GM12864 (cell line): ENCODE measurements around the gene NPPB.

Source experiments
- DNase-seq: peaks from one replicate; pipeline ENCODE4 v3.0.0-alpha.2; 2011; ENCODE audit warnings: low read depth
- H3K4me3 ChIP-seq: 2 replicates; pipeline ENCODE4 v1.5.1; 2011; ENCODE audit warnings: mild to moderate bottlenecking, low read depth, low read length, control low read depth
- TF ChIP-seq, protein P1 (sequence below): IDR thresholded peaks from 2 replicates; pipeline ENCODE4 v1.5.1; 2011; ENCODE audit warnings: low read depth, mild to moderate bottlenecking, moderate library complexity, low read length, control low read depth, inconsistent platforms; ENCODE audit errors: missing control alignments

Gene NPPB

DNA sequence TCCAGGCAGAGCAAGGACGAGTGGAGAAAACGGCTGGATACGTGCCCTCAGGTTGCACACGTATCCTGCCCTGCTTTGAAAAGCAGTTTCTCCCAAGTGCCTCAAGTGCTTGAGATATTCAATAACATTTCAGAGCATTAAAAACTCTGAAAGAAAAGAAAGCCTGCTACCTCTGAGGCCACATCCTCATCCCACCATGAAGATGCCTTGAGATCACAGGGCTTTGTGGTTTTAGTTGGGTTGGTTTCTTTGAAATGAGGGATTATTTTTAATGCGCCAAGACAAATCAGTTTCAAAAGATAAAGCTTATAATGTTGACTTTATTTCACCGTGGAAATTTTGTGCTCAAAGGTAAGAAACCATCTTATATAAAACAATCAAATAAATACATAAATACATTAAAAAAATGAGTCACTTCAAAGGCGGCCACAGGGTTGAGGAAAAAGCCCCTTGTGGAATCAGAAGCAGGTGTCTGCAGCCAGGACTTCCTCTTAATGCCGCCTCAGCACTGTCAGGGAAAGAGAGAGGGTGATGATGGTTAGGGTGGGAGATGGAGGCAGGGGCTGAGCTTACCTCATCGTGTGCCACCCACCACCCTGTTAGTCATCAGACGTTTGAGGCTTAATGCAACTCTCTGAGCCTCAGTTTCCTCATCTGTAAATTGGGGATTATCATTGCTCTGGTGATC is 1.4 kb downstream of the NPPB start:
- H3K4me3 ChIP-seq = no peak overlapping the region
- no peak for DNase-seq
- TF ChIP-seq, protein P1, sequence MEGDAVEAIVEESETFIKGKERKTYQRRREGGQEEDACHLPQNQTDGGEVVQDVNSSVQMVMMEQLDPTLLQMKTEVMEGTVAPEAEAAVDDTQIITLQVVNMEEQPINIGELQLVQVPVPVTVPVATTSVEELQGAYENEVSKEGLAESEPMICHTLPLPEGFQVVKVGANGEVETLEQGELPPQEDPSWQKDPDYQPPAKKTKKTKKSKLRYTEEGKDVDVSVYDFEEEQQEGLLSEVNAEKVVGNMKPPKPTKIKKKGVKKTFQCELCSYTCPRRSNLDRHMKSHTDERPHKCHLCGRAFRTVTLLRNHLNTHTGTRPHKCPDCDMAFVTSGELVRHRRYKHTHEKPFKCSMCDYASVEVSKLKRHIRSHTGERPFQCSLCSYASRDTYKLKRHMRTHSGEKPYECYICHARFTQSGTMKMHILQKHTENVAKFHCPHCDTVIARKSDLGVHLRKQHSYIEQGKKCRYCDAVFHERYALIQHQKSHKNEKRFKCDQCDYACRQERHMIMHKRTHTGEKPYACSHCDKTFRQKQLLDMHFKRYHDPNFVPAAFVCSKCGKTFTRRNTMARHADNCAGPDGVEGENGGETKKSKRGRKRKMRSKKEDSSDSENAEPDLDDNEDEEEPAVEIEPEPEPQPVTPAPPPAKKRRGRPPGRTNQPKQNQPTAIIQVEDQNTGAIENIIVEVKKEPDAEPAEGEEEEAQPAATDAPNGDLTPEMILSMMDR = no peak

DNA sequence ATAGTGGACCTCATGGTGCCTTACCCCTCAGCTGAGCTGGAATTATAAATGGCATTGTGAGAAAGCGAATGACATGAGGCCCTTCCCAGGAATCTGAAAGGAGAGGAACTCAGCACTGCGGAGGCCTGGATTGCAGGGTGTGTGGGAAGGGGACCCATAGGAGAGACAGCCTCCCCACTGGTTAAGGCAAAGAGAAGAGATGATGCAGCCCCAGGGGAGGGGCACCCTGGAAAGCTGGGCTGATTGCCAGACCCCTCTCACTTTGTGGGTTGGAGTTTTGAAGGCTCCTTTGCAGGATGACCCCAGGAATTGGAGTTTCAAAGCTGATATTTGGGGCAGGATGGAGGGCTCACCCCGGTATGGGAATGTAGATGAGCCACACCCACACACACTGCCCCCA is 2.0 kb downstream of the NPPB start:
- DNase-seq = no peak
- H3K4me3 ChIP-seq = no peak overlapping the region
- TF ChIP-seq, protein P1 = no peak

DNA sequence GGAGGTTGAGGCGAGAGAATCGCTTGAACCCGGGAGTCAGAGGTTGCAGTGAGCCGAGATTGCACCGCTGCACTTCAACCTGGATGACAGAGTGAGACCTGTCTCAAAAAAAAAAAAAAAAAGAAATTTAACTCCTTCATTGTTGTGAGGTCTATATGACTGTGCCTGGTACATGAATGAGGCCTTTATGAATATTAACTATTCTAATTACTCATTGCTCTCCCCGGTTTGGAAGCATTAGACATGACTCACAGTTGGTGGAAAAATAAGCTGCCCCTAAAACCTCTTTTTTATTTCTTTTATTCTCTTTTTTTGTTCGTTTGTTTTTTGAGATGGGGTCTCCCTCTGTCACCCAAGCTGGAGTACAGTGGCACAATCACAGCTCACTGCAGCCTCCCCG is 3.3 kb downstream of the NPPB start:
- no peak for DNase-seq
- no peak overlapping the region for H3K4me3 ChIP-seq
- TF ChIP-seq, protein P1 = no peak

DNA sequence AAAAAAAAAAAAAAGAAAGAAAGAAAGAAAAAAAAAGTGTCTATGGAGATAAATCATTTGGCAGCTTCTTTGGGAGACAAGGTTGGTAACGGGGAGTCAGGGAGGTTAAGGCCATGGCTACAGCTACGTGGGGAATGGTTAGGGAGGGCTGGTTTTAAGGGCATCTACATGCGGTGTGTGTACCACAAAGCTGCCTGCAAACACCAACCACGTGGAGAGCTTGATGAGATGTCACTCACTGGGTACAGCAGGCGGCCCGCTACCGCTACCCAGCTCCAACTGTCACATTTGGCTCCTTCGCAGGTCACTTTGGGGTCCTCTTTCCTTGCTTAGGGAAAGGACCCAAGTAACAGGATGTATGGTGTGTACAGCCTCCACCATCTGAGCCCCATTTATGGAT is 4.2 kb downstream of the NPPB start:
- TF ChIP-seq, protein P1 = no peak
- no peak for DNase-seq
- no peak overlapping the region for H3K4me3 ChIP-seq

DNA sequence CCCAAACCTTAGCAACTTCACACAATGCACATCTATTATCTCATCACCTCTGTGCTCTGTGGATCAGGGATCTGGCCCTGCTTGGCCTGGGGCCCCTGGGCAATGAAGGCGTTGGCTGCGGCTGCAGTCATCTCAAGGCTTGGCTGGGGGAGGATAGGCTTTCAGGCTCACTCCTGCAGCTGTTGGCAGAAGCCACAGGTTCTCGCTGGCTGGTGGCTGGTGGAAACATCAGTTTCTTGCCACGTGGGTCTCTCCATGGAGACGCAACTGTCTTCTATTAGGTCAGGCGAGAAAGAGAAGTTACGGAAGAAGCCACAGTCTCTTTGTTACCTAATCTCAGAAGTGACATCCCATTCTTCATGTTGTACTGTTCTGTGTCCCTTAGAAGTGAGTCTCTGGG is 7.6 kb downstream of the NPPB start:
- TF ChIP-seq, protein P1 = no peak
- no peak for DNase-seq
- no peak overlapping the region for H3K4me3 ChIP-seq

DNA sequence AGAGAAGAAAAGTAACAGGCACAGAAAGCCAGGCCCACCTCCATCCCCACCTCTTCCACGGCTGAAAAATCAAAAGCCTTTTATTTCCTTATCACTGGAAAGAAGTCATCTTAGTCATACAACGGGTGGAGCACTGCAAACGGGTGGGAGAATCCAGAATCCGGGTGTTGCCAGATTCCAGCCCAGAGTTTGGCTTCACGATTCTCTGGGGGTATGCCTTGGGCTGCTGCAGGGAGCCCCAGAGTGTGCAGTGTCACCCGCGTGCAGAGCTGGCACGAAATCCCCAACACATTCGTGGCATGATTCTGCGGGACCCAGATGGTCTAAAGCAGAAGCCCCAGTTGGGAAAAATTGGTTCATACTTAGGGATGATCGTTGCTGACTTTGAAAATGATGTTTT is 8.6 kb downstream of the NPPB start:
- TF ChIP-seq, protein P1 = no peak
- no peak for DNase-seq
- H3K4me3 ChIP-seq = no peak overlapping the region

DNA sequence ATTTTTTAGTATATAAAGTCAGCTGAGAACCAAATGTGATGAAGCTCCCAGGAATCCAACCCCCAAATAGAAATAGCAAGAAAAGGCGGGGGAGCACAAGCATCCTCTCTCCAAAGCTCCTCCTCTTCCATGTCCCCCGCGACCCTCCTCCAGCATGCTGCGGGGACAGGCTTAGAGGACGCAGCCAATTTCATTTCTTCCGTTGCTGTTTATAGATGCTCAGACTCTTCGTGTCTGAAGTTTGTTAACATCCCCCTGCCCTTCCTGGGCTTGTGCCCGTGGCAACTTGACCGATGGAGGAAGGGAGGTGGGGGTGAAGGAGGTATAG is 10.4 kb downstream of the NPPB start:
- TF ChIP-seq, protein P1 = no peak
- no peak for DNase-seq
- no peak overlapping the region for H3K4me3 ChIP-seq
